Choroid plexus epithelial cell (primary cell): Measurements from ENCODE around the gene GALNT10.

ENCODE experiments used
- DNase-seq: peaks from one replicate; pipeline ENCODE4 v3.0.0-alpha.2; 2010; ENCODE audit warnings: low read depth
- H3K4me3 ChIP-seq: 2 replicates; pipeline ENCODE4 v1.5.1; 2011; ENCODE audit warnings: low read depth, mild to moderate bottlenecking, control low read depth, low read length, moderate library complexity
- CTCF ChIP-seq: conservative IDR thresholded peaks from 2 replicates; pipeline ENCODE4 v1.5.1; 2011; ENCODE audit warnings: low read depth, mild to moderate bottlenecking, control low read depth, inconsistent platforms, low read length, moderate library complexity

GALNT10 gene

GRCh38 chr5:154419236-154419635 lies 228.7 kb downstream of the GALNT10 start:
- DNase-seq, result no peak
- no peak overlapping the region for H3K4me3 ChIP-seq
- no peak for TF ChIP-seq CTCF

- peak; percentile 22 for DNase-seq
- peak; percentile 67 for TF ChIP-seq CTCF
- H3K4me3 ChIP-seq, result no peak overlapping the region
These were observed 231.3 kb downstream of the GALNT10 start for GRCh38 chr5:154421868-154422267.

DNA sequence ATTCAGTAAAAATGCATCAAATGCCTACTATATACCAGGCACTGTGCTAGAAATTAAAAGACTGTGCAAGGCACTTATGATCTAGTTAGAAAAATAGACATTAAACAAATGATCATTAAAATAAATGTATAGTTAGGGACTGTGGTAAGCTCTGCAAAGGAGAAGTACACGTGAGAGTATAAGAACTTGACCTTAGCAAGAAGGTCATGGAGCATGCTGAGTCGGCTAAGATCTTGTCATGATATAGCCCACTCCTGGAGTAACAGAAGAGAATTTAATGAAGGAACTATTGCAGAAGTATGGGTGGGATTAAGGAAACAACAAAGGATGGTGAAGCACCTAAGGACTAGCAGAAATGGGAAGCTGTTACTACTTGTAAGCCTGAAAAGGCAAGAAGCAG lies 231.8 kb downstream of the GALNT10 start:
- no peak for TF ChIP-seq CTCF
- no peak for DNase-seq
- H3K4me3 ChIP-seq, result no peak overlapping the region

DNA sequence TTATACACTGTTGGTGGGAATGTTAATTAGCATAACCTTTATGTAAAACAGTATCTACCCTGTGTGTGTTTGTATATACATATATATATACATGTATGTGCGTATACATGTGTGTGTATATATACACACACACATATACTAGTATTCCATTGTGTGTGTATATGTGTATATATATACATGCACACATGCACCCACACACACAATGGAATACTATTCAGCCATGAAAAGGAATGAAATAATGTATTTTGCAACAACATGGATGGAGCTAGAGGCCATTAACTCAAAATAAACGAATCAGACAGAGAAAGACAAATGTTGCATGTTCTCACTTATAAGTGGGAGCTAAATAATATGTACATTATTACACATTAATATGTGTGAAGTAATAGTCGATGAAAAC lies 237.7 kb downstream of the GALNT10 start:
- DNase-seq, result no peak
- no peak overlapping the region for H3K4me3 ChIP-seq
- no peak for TF ChIP-seq CTCF

DNA sequence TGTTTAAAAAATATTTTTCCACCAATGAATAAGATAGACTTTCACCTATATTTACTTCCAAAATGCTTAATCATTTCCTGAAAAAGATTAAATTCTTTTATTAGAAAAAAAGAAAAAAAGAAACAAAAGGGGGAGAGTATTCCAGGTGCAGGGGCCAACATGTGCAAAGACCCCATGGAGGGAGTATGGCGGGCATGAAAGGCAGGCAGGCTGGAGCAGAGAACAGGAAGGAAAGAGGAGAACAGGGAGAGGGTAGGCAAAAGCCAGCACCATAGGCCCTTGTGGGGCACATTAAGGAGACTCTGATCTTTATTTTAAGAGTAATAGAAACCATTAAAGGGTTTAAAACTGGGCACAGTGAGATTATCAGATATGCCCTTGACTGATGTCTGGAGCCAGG lies 238.8 kb downstream of the GALNT10 start:
- no peak for TF ChIP-seq CTCF
- no peak overlapping the region for H3K4me3 ChIP-seq
- no peak for DNase-seq

DNA sequence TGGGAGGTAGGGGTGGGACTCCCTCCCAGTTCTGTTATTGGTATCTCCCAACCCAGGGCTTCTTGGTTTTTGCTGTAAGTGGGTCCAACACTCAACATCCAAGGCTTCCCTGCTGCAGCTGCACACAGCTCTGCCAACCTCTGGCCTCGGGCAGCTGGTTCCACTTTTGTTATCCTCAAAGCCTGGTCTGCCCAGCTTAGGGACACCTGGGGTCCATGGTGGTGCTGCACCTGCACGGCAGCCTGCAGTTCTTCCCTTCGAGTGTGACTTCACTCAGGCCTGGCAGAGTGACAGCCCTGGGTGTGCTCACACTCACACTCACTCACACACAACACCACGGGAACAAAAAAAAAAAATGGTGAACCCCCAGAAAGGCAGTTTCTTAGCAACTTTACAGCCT lies 239.9 kb downstream of the GALNT10 start:
- no peak for TF ChIP-seq CTCF
- H3K4me3 ChIP-seq, result no peak overlapping the region
- DNase-seq, result no peak

DNA sequence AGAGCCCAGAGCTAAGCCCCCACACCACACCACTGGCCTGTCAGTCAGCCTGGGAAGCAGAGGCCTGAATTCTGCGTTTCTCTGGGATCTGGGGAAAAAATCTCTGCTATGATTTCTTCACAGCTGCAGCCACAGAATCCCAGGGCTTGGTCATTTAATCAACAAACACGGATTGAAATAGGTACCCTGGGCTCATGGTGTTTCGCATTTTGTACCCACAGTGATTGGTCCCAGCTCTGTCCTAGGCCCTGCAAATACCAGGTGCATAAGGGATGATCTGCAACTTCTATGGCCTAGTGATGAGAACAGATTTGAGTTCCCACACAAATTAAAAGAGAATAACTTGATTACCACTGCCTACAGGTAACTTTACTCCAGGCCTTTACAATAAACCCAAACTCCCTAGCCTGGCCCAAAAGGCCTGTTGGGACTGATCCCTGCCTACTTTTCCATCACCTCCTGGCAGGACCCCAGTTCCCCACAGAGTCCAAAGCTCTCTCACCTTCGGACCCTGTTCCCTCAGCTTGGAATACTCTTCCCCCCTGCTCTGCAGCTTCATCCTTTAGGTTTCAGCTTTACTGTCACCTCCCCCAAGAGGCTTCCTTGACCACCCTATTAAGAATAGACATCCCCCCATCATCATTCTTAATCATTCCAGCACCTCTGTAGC lies 240.6 kb downstream of the GALNT10 start:
- no peak for DNase-seq
- H3K4me3 ChIP-seq, result no peak overlapping the region
- TF ChIP-seq CTCF, result no peak
